ENCODE results near the gene NFXL1.
A peak's percentile ranks its signal among the peaks of the same experiment; 100 is the strongest.

The NFXL1 gene

GRCh38 chr4:47915378-47915777, 995 bp upstream of the NFXL1 start:
- no peak for TF ChIP-seq CTCF (conservative IDR thresholded peaks at IDR 0.05; ENCODE audit: low read depth)

GRCh38 chr4:47914926-47915237, 499 bp upstream of the NFXL1 start:
- TF ChIP-seq CTCF (conservative IDR thresholded peaks at IDR 0.05; ENCODE audit: low read depth) = no peak
- H3K27ac ChIP-seq = no peak overlapping the region; the same call in 1 of the 2 replicates
- ChIA-PET POLR2A (ENCODE audit: low non-redundant PET) (no interaction called here), CTCF (interaction anchor here (0.6 to 0.7 kb wide), 3 partner anchors 75 to 357 kb away, joined by 3 to 4 read pairs (median 3); no protein-coding TSS in a partner anchor)
- no peak for DNase-seq (ENCODE audit: low spot score)

More at GRCh38 chr4:47915378-47915777, 995 bp upstream of the NFXL1 start:
- POLR2A ChIA-PET (ENCODE audit: low non-redundant PET) = no interaction called here
- no peak for DNase-seq (ENCODE audit: low spot score)
- H3K27ac ChIP-seq = no peak overlapping the region
- CTCF ChIA-PET = interaction anchor here (0.6 kb wide), 3 partner anchors 88 to 357 kb away, joined by 3 to 4 read pairs (median 3); no protein-coding TSS in a partner anchor

- POLR2A ChIA-PET (ENCODE audit: low non-redundant PET) = no interaction called here
Observed at GRCh38 chr4:47913861-47914219, 543 bp downstream of the NFXL1 start.

GRCh38 chr4:47913330-47913729, 1.1 kb downstream of the NFXL1 start:
- CTCF ChIA-PET = interaction anchor here (0.6 kb wide), 1 partner anchor 651 kb away, joined by 3 read pairs; no protein-coding TSS in a partner anchor
- H3K27ac ChIP-seq = peak overlapping the region; percentile 82
- peak; percentile 34 for DNase-seq (ENCODE audit: low spot score)
- no peak for TF ChIP-seq CTCF (conservative IDR thresholded peaks at IDR 0.05; ENCODE audit: low read depth)
- POLR2A ChIA-PET (ENCODE audit: low non-redundant PET) = no interaction called here

More at GRCh38 chr4:47913861-47914219, 543 bp downstream of the NFXL1 start:
- peak; percentile 37 for DNase-seq (ENCODE audit: low spot score)
- CTCF ChIA-PET = interaction anchor here (0.6 kb wide), 1 partner anchor 651 kb away, joined by 3 read pairs; no protein-coding TSS in a partner anchor
- peak overlapping the region; percentile 82 for H3K27ac ChIP-seq
- no peak for TF ChIP-seq CTCF (conservative IDR thresholded peaks at IDR 0.05; ENCODE audit: low read depth)

- TF ChIP-seq CTCF (conservative IDR thresholded peaks at IDR 0.05; ENCODE audit: low read depth) = no peak
- ChIA-PET POLR2A (ENCODE audit: low non-redundant PET) (no interaction called here), CTCF (interaction anchor here (0.6 kb wide), 1 partner anchor 38 kb away, joined by 5 read pairs; no protein-coding TSS in a partner anchor)
- no peak overlapping the region for H3K27ac ChIP-seq
- DNase-seq (ENCODE audit: low spot score) = no peak
Observed at GRCh38 chr4:47907089-47907646, 7.2 kb downstream of the NFXL1 start.

- H3K27ac ChIP-seq = no peak overlapping the region
- ChIA-PET CTCF (no interaction called here), POLR2A (ENCODE audit: low non-redundant PET) (no interaction called here)
- no peak for TF ChIP-seq CTCF (conservative IDR thresholded peaks at IDR 0.05; ENCODE audit: low read depth)
- no peak for DNase-seq (ENCODE audit: low spot score)
Observed at GRCh38 chr4:47899639-47900038, 14.7 kb downstream of the NFXL1 start.
